RWPE1 (cell line): ENCODE measurements around the gene HOXB7.
A peak's percentile ranks its signal among the peaks of the same experiment; 100 is the strongest.

Source experiments
- CTCF ChIA-PET: fragments of 350-600 bp; sonication (Branson Sonifier 250); formaldehyde crosslinking; extraction: SDS; loops from one replicate; lab custom pipeline; 2021; lab: Yijun Ruan, JAX
- POLR2A ChIA-PET: fragments of 400-600 bp; formaldehyde crosslinking; extraction: SDS; loops from one replicate; lab custom pipeline; 2020; ENCODE audit warnings: antibody characterized with exemption; ENCODE audit not compliant: low non-redundant PET; lab: Yijun Ruan, JAX
- DNase-seq: peaks from one replicate; pipeline ENCODE4 v3.0.0; 2012; ENCODE audit warnings: low spot score
- H3K27ac ChIP-seq: fragments of 450-650 bp; 2 replicates; pipeline ENCODE4 v1.5.1; 2017
- TF ChIP-seq, protein P1 (sequence below): fragments of 450-650 bp; conservative IDR thresholded peaks from 2 replicates; pipeline ENCODE4 v1.5.1; 2017; ENCODE audit warnings: low read depth, mild to moderate bottlenecking

Gene HOXB7

DNA sequence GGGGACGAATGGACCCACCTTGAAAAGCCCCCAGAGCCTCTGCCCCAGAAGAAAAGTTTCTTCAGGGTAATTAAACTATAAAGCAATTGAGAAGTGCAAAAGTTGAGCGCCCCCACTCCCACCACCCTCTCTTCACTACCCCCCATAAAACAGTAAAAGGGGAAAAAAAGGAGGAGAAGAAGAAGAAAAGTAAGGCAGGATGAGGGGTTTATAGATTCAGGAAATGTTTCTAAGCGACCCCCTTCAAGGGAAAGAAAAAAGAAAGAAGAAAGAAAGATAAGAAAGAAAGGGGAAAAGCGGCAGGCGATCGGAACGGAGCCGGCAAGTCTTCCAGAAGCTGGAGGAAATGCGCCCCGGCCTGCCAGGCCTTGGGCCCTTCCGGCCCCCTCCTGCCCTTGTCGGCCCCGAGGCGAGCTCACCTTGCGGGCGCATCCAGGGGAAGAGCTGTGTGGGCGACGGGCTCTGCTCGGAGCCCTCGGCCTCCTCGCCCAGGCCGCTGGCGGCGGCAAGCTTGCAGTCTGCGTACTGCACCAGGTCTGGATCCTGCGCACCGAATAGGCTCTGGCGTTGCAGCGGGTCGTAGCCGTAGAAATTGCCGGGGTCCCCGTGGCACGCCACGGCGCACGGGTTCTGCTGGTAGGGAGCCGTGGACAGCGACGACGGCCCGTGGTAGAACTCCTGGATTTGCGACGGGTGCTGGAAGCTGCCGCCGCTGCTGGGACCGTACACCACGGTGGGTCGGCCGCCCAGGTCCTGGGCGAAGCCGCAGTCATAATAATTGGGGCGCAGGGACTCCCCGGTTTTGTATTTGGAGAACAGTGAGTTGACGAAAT is 3.3 kb upstream of the HOXB7 start:
- POLR2A ChIA-PET: no interaction called here
- no peak for DNase-seq
- CTCF ChIA-PET: interaction anchor here (0.5 to 1.2 kb wide), 8 partner anchors 13 to 531 kb away, joined by 3 to 4 read pairs (median 3); no protein-coding TSS in a partner anchor
- H3K27ac ChIP-seq: no peak overlapping the region
- TF ChIP-seq, protein P1, sequence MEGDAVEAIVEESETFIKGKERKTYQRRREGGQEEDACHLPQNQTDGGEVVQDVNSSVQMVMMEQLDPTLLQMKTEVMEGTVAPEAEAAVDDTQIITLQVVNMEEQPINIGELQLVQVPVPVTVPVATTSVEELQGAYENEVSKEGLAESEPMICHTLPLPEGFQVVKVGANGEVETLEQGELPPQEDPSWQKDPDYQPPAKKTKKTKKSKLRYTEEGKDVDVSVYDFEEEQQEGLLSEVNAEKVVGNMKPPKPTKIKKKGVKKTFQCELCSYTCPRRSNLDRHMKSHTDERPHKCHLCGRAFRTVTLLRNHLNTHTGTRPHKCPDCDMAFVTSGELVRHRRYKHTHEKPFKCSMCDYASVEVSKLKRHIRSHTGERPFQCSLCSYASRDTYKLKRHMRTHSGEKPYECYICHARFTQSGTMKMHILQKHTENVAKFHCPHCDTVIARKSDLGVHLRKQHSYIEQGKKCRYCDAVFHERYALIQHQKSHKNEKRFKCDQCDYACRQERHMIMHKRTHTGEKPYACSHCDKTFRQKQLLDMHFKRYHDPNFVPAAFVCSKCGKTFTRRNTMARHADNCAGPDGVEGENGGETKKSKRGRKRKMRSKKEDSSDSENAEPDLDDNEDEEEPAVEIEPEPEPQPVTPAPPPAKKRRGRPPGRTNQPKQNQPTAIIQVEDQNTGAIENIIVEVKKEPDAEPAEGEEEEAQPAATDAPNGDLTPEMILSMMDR: no peak

DNA sequence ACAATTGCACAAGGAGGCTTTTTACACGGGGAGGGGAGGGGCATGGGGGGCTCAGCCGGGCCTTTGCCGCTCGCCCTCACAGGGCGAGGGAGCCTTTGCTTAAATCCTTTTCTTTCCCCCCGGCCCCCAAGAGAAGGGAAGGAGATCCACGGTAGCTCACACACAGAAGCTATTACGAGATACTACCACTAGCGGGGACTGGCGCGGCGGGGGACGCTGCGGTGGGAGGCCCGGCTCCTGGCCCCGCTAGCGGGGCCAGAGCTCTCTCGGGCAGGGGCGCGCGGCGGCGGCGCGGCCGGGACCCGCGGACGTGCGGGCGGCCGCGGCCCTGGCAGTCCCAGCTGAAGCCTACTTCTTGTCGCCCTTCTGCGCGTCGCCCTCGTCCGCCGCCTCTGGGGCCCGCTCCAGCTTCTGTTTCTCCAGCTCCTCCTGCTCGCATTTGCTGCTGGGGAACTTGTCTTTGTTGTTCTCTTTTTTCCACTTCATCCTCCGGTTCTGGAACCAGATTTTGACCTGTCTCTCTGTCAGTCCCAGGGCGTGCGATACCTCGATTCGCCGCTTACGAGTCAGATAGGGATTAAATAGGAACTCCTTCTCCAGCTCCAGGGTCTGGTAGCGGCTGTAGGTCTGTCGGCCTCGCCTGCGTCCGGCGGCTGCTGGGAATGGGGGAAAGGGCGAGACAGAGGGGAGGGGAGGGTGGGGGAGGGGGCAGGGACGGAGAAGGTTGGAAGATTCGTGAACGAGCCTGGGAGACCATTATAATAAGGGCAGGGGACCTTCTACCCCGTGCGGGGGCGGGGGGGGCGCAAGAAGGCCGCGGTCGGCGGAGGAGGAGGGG is 2.3 kb upstream of the HOXB7 start:
- POLR2A ChIA-PET: interaction anchor here (0.6 kb wide), 1 partner anchor 12 kb away, joined by 3 read pairs; no protein-coding TSS in a partner anchor
- DNase-seq: no peak
- TF ChIP-seq, protein P1: peak; percentile 66
- CTCF ChIA-PET: interaction anchor here (0.6 to 1.2 kb wide), 8 partner anchors 13 to 382 kb away, joined by 3 to 5 read pairs (median 4); partner anchors contain the start of gene HOXB9
- H3K27ac ChIP-seq: peak overlapping the region; percentile 92

DNA sequence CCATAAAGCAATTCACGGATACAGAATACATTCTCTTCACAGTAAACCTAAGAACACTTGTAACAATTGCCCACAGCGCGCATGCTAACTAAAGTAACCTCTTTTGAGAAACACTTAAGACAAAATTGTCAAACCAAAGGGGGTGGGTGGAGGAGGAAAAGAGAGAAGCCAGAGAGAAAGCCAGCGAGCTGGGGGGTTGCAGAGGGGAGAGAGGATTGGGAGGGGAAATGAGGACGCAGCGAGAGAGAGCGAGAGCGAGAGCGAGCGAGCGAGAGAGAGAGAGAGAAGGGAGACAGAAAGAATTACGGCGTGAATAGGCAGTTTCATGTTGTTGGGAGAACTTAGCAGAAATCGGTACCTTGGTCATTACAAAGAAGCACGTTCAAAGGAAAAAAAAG is 1.6 kb upstream of the HOXB7 start:
- TF ChIP-seq, protein P1: no peak
- CTCF ChIA-PET: interaction anchor here (0.6 to 1.1 kb wide), 7 partner anchors 13 to 381 kb away, joined by 3 to 5 read pairs (median 4); partner anchors contain the start of gene HOXB9
- DNase-seq: no peak
- peak overlapping the region; percentile 92 for H3K27ac ChIP-seq
- POLR2A ChIA-PET: no interaction called here

DNA sequence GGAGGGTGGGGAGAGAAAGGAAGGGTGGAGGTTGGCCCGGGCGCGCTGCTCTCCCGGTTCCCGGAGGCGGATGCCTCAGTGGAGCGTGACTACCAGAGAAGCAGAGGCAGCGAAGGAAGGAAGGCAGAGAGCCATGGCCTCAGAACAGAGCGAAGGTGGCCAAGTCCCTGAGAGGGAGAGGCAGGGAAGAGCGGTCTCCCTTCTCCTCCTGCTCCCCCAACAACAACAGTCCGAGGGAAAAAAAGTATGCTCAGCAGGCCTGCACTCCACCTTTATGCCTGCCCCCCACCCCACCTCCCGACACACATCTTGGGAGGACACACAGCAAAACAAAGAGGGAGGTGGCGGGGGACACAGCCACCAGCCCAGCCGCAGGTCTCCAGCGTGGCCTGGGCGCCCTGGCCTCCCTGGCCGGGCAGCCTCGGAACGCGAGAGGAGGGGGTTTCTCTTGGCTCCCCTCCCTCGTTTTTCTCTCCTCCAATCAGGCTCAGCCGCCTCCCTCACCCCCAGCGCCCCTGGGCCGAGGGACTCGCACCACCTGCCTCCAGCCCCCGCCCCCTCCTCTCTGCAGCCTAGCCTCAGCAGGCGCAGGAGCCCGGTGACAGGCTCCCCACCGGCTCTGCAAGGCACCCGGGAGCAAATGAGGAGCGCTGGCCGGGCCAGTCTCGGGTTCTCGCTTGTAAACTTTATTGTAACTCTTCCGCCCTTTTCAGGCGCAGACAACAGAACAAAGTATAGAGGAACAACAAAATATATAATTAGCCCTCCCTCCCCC is 1.1 kb upstream of the HOXB7 start:
- peak overlapping the region; percentile 92 for H3K27ac ChIP-seq
- no peak for DNase-seq
- CTCF ChIA-PET: interaction anchor here (0.6 to 0.7 kb wide), 2 partner anchors 301 to 381 kb away, joined by 3 to 5 read pairs; no protein-coding TSS in a partner anchor
- TF ChIP-seq, protein P1: no peak
- POLR2A ChIA-PET: no interaction called here

DNA sequence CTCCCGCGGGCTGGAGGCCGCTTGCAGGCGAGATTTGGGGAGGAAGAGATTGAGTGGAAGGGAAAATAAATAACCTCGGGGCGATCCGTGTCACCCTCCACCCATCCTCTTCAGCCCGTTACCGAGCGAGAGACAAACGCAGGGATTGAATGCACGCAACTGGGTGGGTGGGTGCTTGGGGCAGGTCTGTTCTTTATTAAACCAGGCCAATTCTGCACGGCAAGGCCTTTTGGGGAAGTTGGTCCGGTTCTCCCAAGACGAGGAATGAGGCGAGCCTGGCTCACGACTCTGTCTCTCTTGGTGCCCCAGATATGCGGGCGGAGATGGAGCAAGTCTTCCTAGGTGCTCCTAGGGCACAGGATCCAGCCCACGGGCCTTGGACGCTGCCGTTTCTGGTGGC is 396 bp upstream of the HOXB7 start:
- POLR2A ChIA-PET: no interaction called here
- CTCF ChIA-PET: no interaction called here
- peak overlapping the region; percentile 92 for H3K27ac ChIP-seq
- TF ChIP-seq, protein P1: no peak
- DNase-seq: no peak
